Hematopoietic multipotent progenitor cell treated with erythropoietin and hydrocortisone succinate and interleukin-3 and kit ligand, for 6 days (in vitro differentiated cells): Measurements from ENCODE around the gene PRICKLE2.

Source experiments
- DNase-seq: peaks from one replicate; pipeline ENCODE4 v3.0.0-alpha.2; 2015

The PRICKLE2 gene

DNA sequence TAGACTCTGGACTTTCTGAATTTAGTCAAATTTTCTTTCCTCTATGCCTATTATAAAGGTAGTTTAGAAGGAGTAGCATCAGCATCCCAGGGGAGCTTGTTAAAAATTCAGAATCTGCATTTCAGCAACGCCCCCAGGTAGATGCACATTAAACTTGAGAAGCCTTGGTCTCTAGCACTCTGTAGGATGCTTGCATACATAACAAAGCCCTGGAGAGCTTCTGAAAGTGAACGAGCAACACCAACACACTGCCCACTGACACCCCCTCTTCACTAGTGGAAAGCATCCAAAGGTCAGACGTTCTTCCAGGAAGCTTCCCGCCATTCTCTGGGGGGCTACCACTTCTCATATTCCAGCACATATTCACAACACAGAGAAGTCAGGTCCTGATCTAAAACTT, 6.5 kb downstream of the PRICKLE2 start:
- no peak for DNase-seq

GRCh38 chr3:64218329-64218728, 6.9 kb downstream of the PRICKLE2 start:
- no peak for DNase-seq

DNA sequence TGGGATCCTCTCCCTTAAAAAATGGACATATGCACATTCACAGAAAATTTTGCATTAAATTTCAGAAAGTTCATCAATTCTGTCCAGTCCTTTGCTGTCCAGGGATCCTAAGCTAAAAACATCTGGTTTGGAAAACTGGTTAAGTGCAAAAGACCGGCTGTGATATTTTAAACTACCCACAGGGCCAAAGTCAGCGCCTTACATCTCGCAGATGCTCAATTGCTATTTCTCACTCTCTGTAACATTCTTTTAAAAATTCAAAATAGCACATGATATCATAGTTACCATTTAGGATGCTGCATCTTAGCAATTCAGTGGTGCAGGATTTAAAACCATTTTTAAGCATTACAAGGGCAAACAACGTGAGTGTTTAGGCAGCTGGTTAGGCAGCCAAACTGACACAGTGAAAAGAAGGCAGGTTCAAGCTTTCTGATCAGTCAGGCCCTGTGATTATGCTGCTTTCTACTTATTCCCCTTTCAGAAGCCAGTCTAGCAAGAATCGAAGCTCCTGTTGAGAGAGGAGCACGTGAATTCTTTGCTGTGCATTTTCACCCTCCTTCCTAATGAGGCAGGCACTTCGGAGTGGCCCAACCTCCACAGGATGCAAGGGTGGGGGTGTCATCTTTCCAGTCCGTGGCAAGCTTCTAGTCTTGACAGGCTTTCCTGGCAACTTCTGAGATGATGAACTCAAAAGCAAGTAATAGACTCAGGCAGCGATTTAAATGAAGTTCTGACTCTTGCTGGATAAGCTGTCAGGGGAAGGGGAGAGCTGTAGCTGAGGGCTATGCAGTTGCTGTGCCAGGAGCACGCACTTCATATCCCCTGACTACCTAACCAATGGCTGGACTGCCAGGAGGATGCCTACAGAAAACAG, 8.8 kb downstream of the PRICKLE2 start:
- no peak for DNase-seq

DNA sequence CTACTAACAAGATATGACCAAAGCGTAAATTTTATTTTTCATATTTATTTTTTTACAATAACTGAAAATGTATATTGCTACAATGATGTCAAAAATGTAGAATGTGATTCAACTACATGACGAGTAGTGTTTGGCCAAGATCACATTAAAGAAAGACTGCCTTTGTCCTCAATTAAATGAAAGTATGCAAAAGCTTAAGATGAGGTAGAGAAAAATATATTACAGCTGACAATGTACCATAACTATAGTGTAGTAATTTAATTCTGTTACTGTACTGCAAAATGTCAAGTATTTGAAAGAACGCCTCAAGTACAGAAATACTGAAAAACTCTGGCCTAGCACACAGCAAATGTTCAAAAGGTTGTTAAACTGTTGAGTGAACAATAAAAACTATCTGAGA, 9.7 kb downstream of the PRICKLE2 start:
- no peak for DNase-seq

DNA sequence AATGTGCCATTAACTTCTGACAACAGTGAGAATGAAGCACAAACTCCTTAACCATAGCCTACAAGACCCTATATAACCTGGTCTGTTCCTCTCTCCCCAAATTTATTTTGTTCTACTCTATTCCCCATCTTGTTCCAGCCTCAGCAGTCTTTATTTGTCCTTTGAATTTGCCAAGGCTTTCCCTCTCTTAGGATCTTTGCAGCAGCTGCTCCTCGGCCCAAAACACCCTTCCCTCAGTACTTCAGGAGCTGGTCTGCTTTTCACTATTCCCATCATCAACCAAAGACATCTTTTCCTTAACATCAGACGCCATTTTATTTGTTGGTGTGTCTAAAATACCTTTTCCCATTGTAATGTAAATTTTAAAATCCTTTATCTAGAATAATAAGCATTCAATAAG, 10.2 kb downstream of the PRICKLE2 start:
- DNase-seq: no peak

DNA sequence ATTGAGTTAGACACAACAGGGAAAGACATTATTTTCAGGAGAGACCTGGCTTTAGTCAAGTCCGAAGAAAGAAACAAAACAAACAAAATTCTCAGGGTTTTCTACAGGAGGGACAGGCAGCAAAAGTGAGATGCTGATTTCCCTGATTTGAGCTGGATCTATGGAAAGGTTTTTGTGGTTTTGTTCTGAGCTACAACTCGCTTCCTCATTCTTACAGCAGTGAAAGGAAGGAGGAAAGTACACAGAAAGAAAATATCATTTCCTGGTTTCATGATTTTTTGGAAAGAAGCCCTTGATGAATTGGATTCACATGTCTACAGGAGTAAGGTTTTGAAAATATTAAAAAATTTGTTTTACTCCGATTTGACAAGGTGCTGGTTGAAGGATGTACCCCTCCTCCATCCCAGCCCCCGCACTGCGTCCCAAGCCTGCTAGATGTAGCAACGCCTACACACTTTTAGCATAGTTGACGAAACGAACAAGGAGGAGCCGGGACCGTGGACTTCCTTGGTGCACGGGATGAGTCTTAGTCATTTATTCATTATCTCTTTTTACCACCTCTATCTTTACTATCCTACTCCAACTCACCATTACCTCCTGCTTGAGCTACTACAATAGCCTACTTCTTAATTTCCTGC, 10.8 kb downstream of the PRICKLE2 start:
- DNase-seq: no peak

- DNase-seq: no peak
These were observed 11.3 kb downstream of the PRICKLE2 start for GRCh38 chr3:64213962-64214379.

DNA sequence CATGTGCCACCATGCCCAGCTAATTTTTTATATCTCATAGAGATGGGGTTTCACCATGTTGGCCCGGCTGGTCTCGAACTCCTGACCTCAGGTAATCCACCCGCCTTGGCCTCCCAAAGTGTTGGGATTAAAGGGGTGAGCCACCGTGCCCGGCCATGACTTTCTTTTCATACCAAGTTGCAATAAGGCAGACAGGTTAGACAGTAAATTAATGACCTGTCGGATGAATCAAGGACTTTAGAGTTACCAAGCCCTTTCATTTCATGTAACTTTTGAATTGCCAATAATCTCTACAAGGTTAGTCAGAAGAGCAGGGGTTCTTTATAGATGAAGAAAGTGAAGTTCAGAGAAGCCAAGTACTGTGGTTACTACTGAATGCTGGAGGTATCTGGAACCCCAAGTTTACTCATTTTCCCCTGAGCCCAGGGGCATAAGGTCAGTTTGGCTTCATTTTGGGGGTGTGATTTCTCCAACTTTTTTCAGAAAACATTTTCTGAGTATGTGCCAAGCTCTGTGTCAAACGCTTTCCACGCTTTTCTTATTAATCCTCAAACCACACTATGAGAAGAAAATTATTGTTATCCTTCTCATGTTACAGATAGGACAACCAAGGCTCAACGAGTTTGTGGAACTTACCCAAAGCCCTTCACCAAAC, 11.9 kb downstream of the PRICKLE2 start:
- no peak for DNase-seq

DNA sequence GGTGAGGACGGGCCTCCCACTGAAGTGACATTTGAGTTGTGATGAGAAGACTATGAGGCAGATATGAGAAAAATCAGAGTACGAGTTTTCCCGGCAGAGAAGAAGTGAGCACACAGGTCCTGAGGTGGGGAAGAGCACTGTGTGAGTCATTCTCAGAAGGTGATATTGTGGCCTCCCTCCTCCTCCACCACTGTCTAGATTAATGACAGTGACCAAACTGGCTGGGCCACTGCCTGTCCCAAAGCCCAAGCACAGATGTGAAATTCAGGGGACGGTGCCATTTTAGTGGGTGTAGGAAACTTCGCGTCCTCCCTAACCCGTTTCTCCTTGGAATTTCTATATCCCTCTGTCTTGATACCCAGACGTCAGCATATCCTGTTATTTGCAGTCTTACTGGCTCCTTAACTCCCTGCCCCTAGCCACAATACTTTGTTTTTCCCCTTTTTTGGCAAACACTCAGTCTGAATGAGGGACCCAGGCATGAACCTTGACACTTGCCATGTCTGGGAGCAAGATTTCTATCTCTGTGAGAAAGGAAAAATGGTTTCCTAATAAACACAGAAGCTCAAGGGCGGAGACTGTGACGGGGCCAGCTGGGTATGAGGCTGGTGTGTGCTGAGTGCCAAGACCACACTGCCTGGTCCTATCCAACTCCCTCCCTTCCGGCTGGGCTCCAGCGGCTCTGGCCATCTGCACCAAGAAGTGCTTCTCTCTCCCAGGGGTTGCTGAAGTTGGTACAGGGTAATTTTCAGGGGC, 15.2 kb downstream of the PRICKLE2 start:
- peak; percentile 1 for DNase-seq

DNA sequence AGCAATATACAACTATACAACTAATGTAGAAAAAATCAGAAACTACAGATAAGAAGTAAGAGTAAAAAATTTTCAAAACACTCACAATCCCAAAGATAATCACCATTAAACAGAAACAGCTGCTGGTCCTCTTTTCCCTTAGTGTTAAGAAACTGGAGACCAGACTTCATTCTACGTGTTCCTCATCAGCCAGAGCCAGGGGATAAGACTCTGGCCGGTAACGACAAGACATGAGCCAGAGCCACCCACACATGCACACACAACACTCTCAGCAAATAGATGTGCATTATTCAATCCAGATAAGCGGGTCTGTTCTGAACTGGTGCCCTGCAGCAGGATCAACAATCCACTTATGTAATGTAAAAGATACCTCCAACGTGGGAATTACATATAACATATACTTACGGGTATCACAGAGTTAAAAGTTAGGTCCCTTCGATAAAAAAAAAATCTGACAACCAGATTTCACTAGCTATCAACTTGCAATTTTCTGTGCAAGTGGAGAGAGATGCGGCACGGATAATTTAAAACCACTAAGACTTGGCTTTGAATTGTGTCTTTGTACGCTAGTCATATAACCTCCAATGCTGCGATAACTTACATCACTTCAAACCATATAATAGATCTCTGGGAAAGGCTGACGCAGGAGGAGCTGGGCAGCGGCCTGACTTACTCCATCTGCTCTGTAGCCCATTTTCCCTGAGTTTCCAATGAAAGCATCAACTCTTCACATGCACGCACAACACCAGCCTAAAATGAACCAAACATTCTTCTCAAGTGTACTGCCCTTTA, 17.8 kb downstream of the PRICKLE2 start:
- no peak for DNase-seq

- DNase-seq: peak; percentile 27
These were observed 21.0 kb downstream of the PRICKLE2 start for GRCh38 chr3:64203969-64204908.

DNA sequence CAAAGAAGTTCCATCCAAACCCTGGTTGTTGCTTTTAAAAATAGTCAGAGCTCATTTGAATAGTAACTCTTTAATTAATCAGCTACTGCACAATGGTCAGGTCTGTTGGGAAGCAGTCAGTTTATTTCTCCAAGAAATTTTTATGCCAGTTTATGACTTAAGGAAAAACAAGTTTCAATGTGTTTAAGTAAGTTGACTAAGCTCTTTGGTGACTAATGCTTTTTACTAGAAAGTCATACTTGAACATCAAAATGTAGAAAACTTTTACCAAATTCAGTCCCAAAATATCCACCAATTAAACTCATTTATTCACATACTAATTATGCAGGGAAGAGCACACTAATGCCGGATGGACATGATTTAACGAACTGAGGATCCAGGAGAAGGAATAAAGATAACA, 22.1 kb downstream of the PRICKLE2 start:
- no peak for DNase-seq

GRCh38 chr3:64199932-64200331, 25.3 kb downstream of the PRICKLE2 start:
- no peak for DNase-seq

DNA sequence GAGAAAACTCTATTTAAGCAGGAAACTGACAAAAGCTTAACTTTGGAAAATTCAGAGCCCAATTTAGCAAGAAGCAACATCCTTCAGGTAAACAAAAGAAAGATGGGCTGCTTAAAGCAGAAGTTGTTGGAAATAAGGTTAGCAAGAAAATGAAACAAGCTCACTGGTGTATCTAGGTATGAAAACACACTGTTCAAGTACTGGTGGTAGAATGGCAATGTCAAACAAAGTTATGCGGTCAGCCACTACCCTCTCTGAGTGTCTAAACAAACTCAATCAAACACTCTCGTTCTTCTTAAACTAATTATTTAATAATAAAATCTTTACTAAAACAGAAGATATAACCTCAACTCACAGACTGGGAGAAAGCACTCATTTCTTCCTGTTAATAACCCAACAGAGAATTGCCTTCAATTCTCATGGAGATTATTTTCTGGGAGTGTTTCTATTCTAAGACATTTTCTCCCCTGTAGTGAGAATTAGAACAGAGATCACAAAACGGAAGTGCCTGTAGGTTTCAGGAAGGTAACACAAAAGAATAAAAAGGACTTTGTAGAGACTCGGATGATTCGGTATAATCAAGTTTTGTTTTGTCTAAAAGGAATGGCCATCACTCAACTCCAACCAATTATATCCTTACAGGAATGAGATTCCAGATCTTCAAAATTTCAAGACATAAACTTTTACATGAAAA, 28.9 kb downstream of the PRICKLE2 start:
- DNase-seq: no peak

DNA sequence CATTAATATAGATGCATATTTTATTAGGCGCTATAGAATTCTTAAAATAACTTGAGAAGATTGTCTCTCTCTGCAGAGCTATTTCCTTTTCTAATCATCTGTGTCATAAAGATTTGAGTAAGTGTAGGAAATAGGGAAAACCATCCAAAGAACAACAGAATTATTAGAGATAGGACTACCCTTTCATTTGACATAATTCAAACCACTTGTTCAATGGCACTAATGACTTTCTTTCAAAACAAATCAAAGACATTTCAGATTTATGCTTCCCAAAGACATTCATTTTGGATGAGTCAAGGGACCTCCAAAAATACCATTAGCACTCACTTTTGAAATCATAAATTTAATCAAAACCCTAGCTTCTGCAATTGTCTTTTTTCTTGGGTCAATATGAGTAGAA, 29.5 kb downstream of the PRICKLE2 start:
- no peak for DNase-seq

DNA sequence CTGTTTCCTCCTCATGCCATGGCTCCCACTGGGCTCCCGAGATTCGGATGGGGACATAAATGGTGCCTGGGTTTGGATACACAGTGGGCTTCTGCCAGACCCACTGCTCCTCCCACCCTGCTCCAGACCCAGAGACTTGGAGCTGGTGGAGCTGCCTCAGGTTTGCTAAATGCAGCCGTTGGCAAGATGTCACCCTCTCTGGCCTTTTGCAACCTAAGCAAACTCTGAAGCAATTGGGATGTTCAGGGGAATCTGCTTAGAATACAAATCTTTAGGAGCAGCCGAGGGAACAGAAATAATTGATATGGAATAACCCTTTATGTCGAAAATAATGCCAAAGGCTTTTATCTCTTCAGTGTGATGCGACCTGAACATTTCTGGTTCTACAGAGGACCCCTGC, 33.4 kb downstream of the PRICKLE2 start:
- no peak for DNase-seq

DNA sequence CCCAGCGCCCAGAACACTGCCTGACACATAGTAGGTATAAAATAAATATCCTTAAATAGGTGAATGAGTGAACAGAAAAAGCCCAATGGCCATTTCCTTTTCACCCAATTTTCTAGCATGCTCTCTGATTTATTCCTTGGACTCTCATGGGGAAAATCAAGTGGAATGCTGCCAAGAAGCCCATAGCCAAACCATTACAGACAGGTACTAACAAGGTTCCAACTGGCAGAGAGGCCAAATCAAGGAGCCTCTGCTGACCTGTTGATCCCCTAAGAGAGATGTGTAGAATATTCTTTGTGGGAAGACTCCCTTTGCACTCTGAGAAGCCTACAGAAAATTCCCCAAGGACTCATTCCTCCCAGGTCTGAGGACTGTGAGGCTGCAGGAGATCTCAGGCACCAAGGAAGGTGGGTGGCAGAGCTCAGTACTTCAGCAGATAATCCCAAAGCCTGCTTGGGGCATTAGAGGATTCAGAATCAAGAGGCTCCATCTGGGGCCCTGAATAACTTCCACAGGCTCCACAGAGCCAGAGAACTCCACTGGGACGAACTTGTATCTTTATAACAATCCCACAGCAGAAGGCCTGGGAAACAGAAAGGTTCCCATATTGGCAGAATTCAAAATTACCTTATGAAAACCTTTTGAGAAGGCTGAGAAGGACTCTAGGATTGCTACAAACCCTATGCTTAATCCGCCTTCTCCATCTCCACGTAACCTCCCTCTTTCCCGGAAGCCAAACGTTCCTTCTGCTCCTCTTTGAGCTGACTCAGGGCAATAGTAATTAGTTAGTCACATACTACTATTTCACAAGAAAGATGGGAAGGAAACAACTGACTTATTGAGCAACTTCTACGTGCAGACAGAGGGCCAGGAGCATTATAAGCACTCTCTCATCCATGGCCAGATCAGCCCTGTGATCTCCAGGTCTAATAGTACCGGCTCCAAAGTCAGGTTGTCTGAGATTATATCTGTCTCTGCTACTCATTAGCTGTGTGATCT, 34.5 kb downstream of the PRICKLE2 start:
- DNase-seq: no peak

DNA sequence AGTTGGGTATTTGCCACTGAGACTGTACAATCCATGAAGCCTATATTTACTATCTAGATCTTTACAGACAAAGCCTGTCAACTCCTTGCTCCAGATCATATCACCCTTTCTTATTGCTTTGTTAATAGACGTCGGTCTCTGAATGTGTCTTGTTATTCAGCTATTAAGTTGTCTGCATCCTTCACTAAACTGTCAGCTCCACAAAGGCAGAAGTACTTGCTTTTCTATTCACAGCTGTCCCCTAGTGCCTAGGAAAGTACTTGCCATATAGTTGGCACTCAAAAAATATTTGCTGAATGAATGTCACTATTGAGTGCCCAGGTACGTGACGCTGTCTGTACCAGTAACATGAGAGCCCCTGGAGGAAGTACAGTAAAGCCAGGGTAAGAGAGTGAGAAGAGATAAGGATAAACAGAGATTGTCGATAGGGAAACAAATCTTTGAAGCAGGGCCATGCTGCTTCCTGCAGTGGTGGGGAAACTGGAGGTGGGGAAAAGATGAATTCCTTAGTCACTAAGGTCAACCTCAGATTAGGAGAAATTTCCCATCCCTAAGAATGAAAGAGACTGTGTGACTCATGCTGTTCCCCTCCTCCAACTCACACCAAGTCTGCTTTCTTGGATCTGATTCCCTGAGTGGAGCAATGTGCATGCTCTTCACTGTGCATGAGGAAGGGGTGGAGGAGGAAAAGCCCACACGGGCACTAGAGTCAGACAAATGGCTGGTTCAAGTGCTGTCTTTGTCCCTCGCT, 36.3 kb downstream of the PRICKLE2 start:
- no peak for DNase-seq
